Measurements from ENCODE around the gene CACNA1G.

The CACNA1G gene

GRCh38 chr17:50618300-50618699, 57.8 kb downstream of the CACNA1G start:
- DNase-seq, result no peak

GRCh38 chr17:50618941-50619340, 58.4 kb downstream of the CACNA1G start:
- no peak for DNase-seq

DNA sequence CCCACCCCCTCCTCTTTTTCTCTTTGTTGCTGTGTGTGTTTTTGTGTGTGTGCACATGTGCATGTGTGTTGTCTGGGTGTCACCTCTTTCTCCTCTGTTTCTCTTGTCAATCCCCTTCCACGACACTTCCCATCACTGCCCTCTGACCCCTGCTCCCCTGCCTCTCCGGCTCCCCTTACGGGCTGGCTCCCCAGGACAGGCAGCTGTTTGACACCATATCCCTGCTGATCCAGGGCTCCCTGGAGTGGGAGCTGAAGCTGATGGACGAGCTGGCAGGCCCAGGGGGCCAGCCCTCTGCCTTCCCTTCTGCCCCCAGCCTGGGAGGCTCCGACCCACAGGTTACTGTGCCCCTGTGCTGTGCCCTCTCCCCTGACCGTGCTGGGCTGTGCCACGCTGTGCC, 59.0 kb downstream of the CACNA1G start:
- DNase-seq, result no peak

GRCh38 chr17:50620237-50620636, 59.7 kb downstream of the CACNA1G start:
- DNase-seq, result no peak

DNA sequence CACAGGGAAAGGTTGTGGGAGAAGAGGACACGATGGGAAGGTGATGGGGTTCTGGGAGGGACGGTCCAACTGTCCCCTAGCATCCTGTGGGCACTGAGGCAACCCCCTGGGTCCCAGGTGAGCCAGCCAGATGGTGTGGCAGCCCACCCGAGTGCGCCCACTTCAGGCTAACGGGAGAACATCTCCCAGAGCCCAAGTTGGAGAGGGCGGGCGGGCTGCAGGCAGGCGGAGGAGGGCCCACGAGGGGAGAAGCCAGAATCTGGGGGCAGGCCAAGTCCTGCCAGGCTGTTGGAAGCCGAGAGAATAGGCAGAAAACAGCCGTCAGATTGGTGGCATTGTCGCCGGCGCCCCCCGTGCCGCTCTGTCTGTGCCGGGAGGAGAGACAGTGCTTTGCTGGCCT, 60.3 kb downstream of the CACNA1G start:
- no peak for DNase-seq

DNA sequence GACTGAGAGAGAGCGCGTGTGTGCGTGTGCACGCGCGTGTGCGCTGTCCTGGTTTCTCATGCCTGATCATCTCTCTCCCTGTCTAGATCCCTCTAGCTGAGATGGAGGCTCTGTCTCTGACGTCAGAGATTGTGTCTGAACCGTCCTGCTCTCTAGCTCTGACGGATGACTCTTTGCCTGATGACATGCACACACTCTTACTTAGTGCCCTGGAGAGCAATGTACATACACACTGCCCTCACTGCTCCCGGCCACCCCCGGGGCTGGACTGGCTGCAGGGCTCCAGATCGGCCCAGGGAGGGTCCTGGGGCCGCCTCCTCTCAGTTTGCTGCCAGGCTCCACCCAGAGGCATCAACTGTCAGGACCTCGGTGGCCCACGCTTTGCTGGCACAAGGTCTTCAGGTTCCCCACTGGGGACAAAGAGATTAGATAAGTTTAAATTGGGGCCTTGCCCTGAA, 61.1 kb downstream of the CACNA1G start:
- DNase-seq, result no peak

DNA sequence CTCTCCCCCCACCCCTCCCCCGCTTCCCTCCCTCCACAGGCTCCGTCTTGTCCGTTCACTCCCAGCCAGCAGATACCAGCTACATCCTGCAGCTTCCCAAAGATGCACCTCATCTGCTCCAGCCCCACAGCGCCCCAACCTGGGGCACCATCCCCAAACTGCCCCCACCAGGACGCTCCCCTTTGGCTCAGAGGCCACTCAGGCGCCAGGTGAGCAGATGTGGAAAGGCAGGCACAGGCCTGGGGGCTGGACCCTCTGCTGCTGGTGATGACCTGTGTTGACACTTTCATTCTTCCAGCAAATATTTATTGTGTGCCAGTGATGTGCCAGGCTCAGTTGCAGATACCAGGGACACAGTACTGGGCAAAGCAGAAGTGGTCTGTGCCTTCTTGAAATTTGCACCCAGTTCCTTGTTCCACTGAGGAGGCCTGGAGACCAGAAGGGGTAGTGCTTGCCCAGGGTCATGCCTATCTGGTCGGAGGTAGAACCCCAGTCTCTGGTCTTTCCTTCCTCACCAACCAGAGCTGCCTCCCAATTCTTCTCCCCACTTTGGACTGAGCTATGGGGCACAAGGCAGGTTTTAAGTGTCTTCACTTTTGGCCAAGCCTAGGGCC, 63.9 kb downstream of the CACNA1G start:
- DNase-seq, result no peak

DNA sequence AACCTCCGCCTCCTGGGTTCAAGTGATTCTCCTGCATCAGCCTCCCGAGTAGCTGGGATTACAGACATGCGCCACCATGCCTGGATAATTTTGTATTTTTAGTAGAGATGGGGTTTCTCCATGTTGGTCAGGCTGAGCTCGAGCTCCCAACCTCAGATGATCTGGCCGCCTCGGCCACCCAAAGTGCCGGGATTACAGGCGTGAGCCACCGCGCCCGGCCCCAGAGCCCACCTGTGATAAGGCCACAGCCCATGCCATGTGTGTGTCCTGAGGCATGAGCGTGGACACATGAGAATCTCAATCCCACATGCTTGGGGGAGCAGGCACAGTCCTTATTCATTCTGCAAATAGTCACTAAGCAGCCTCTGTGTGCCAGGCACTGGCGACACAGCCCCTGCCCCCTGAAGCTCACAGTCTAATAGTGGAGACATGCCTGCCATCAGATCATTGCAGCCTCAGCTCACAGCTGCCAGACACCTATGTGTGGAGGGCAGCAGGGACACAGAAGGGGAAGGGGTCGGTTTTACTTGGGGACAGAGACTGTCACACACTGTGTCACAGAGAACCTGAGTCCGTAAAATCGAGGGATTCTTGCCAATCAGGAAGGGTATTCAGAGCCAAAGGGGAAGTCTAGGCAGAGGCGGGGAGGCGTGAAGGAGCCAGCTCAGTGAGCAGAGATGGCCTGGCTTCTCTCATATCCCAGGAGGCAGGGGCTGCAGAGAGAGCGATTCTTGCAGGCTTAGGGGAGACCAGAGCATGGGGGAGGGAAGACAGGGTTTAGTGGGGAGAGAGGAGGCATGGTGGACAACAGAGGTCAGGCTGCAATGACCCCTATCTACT, 64.7 kb downstream of the CACNA1G start:
- DNase-seq, result no peak

GRCh38 chr17:50626037-50626574, 65.6 kb downstream of the CACNA1G start:
- peak; percentile 76 for DNase-seq

- no peak for DNase-seq
These were observed 66.7 kb downstream of the CACNA1G start for GRCh38 chr17:50627036-50627781.

DNA sequence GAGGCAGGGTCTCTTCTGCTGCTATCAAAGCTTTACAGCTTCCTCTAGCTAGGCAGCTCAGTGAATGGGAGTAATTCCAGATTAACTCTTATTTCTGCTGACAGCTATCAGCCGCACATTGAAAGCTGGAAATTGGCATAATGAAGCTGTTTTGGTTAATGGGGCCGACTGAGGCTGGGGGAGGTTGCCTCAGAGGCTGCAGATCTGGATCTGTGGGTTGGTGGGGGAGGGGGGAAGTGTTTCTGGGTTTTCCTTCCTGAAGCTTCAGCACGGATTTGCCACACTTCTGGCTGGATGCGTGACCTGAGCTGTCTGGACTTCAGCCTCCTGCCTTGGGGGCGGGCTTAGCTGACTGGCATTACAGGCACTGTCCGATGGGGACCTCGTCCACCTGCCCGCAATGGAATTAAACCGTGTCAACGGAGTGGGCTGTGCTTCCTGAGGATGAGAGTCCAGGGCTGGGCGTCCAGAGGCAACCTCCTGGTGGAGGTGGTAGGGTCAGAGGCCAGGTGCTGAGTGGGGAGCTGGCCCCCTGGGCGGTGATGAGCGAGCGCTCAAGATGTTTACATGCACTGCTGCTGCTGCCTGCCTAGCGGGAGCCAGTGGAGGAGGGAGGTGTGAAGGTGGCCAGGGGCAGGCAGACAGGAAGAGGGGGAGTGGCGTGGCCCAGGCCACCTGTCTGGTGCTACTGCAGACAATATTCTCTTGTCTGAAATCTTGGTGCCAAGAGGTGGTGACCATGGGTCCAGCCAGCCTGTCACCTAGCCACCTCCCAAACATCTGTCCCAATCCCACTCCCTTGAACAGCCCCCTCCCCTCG, 67.5 kb downstream of the CACNA1G start:
- DNase-seq, result no peak

DNA sequence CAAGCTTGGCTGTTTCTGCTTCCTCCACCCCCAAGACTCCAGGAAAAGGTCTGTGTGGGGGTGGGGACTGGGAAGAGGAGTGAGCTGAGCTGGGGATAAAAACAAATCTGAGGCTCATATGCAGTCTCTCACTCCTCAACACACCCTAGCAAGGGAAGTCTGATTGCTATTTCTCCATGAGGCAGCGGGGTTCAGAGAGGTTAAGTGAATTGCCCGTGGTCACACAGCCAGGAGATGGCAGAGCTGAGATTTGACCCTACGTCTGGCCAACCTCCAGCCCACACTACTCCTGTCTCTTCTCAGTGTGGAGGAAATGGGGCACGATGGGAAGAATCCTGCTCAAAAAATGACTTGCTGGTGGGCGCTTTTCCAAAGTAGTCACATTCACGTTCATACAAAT, 69.4 kb downstream of the CACNA1G start:
- DNase-seq, result no peak

GRCh38 chr17:50630524-50631194, 70.1 kb downstream of the CACNA1G start:
- peak; percentile 70 for DNase-seq

- DNase-seq, result no peak
These were observed 70.8 kb downstream of the CACNA1G start for GRCh38 chr17:50631195-50631907.

DNA sequence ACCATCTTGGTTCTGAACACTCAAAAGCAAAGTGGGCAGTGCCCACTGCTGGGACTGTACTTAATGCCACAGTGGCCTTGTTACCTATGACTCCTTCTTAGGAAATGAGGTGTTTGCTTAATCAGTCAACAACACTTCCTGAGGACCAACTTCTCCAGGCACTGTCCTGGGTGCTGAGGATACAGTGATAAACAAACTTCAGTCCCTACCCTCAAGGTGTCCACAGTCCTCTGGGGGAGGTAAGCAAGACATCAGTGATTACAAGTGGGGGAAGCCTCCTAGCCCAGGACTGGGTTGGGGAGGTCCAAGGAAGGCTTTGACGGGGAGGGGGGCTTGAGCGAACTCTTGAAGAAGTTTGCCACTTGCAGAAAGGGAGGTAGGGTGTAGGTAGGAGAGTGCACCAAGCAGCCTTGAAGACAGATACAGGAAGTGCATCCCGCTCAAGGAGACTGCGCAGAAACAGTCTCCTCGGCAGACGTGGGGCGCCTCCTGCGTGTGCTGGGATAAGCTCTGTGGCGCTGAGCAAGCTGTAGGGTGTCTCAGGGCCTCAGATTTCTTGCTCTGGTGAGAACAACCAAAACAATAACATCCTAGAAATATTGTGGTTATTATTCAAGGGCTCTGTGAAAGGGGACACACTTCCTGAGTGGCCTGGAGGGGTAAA, 71.5 kb downstream of the CACNA1G start:
- no peak for DNase-seq

DNA sequence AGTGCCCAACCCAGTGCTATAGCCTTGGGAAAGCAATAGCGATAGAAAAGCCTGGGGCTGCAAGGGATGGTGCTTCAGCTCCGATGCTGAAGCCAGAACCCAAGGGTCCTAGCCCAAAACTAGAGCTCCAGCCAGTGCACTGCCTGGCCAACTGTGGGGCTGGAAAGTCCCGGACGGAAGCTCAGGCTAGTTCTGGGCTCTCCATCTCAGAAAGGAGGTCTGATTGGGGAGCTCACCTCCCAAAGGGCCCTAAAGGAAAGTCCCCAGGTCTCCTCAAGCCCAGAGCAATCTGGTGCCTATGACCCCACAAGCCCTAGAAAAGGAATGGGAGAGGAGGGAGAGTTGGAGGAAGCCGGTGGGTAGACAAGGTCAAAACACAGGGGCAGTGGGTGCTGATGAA, 72.1 kb downstream of the CACNA1G start:
- no peak for DNase-seq

GRCh38 chr17:50633683-50634082, 73.2 kb downstream of the CACNA1G start:
- DNase-seq, result no peak

- DNase-seq, result no peak
These were observed 73.9 kb downstream of the CACNA1G start, which contains the start of gene ABCC3 for GRCh38 chr17:50634224-50634914. TSS of gene ABCC3 (plus strand) at chr17:50634881. CDS start at chr17:50634937, 56 bp downstream.

GRCh38 chr17:50634915-50635731, 74.6 kb downstream of the CACNA1G start:
- DNase-seq, result no peak
